Adrenal gland (tissue), 12 donors: ENCODE data around the gene RIMBP2. TPM values are rescaled to one million over a fixed set of nuclear protein-coding genes. Genes with fewer than 3 reads are reported as not detected.

Experiments used
- DNase-seq, 7 donors: peaks; one replicate each; pipeline ENCODE4 v3.0.0-alpha.2; 2019 to 2020
- H3K27ac ChIP-seq, 5 donors: fragments of 200-600 bp; sonication (generic) in 4 of 5; 1 replicate in 3 of 5; 2 replicates in 2 of 5; pipeline versions ENCODE4 v1.5.1 to v1.8.0; 2016 to 2020; ENCODE audit warnings: mild to moderate bottlenecking in 1 of 5
- H3K27me3 ChIP-seq: fragments of 200-600 bp; 2 replicates; pipeline ENCODE4 v1.8.0; 2021
- H3K36me3 ChIP-seq, 2 donors: fragments of 200-600 bp; replicated peaks in 1 of 2; 1 replicate in 1 of 2; 2 replicates in 1 of 2; pipeline versions ENCODE4 v1.5.1 to v1.8.0; 2018 to 2022
- H3K4me1 ChIP-seq, 2 donors: fragments of 200-600 bp; replicated peaks in 1 of 2; 1 replicate in 1 of 2; 2 replicates in 1 of 2; pipeline versions ENCODE4 v1.5.1 to v1.8.0; 2018 to 2021
- H3K4me3 ChIP-seq, 4 donors: fragments of 200-600 bp; sonication (generic) in 3 of 4; one replicate each; pipeline ENCODE4 v1.5.1; 2016 to 2018
- H3K9me3 ChIP-seq, 3 donors: fragments of 200-600 bp; sonication (generic) in 1 of 3; replicated peaks in 1 of 3; 1 replicate in 2 of 3; 2 replicates in 1 of 3; pipeline versions ENCODE4 v1.5.1 to v1.8.0; 2016 to 2021
- POLR2A ChIP-seq, 2 donors: fragments of 450-650 bp; IDR thresholded peaks; one replicate each; pipeline ENCODE4 v1.6.1; 2017; ENCODE audit warnings: antibody characterized with exemption in 2 of 2, mild to moderate bottlenecking in 2 of 2, moderate library complexity in 1 of 2
- WGBS, 4 donors: extraction: QIAGEN DNeasy Blood & Tissue Kit in 2 of 4; methylation state at CpG; one replicate each; pipeline versions ENCODE4 v1.1.5 to v1.1.7; 2013 to 2017; 5-methylcytosine and 5-hydroxymethylcytosine counted together
- intact Hi-C, 2 donors: fragments of 100-400 bp; cut with DNase I; formaldehyde crosslinking; loops; one replicate each; pipeline versions ENCODE4 v1.14.1 to v1.15.0; 2022 to 2023
- polyA plus RNA-seq, 3 donors: library from polyadenylated mRNA; stranded (reverse); fragments of 200-250 nt in 2 of 3; fragments of 350-450 nt in 1 of 3; fragmentation: Illumina TruSeq in 1 of 3; extraction: RNeasy Lipid Tissue Mini Kit (QIAGEN cat#74804) in 1 of 3; gene quantifications; one replicate each; pipeline ENCODE4 v1.2.3, GENCODE V29; 2013 to 2014
- total RNA-seq, 9 donors: library from RNA; depleted of rRNA in 4 of 9; stranded (reverse); fragments of >200 nt in 4 of 9; fragments of 120-200 nt in 1 of 9; fragmentation: NEBNext Ultra II Directional in 1 of 9; extraction: Animal tissue kit (Norgen Biotek cat#: 25700) in 1 of 9; gene quantifications; one replicate each; pipeline versions ENCODE4 v1.1.0 to v1.2.4, GENCODE V29; 2013 to 2023
- TF ChIP-seq, protein P1 (sequence below), 6 experiments: fragments of 450-650 bp in 4 of 6; fragments of 200-600 bp in 2 of 6; sonication (generic) in 1 of 6; IDR thresholded peaks; 1 replicate in 5 of 6; 2 replicates in 1 of 6; pipeline versions ENCODE4 v1.5.1 to v1.8.0; 2016 to 2021; ENCODE audit warnings: antibody characterized with exemption in 6 of 6, mild to moderate bottlenecking in 2 of 6, moderate library complexity in 1 of 6
- donor health status: healthy with polysubstance abuse.
- donor health status: Bipolar disorder and iron deficiency.
- donor health status: DM: yes; HTN: yes; CAD: no.
- donor health status: DM: no; HTN: no; CAD: no.
- donor health status: DM: no; HTN: no; CAD: no.
- donor health status: DM: yes; HTN: yes; CAD: no.

Gene RIMBP2
- total and polyA plus RNA-seq, 12 donors = 0.18 to 23.9 (median 6.3) TPM; not detected in 2

DNA sequence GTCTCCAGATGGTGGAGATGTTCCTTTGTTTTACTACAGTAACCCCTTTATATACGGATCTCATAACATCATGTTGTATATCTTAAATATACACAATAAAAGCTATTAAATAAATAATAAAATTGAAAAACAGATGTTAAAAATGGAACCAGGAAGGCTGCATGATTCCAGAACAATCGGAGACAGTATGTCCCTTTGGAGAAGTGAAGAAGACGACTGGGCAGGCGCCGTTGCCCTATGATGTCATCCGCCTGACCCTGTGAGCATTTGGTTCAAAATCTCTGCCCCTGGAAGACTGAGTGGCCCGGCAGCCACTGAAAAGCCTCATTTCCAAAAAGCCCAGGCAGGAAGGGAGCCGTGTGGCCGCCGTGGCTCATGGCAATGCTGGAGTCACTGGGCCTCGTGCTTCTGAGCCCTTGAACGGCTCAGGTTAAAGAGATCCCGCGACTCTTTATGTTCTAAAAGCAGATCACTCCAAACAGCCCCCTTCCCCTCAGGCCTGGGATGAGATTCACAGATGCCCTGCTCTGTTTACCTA is 30.8 kb downstream of the RIMBP2 start:
- TF ChIP-seq, protein P1, sequence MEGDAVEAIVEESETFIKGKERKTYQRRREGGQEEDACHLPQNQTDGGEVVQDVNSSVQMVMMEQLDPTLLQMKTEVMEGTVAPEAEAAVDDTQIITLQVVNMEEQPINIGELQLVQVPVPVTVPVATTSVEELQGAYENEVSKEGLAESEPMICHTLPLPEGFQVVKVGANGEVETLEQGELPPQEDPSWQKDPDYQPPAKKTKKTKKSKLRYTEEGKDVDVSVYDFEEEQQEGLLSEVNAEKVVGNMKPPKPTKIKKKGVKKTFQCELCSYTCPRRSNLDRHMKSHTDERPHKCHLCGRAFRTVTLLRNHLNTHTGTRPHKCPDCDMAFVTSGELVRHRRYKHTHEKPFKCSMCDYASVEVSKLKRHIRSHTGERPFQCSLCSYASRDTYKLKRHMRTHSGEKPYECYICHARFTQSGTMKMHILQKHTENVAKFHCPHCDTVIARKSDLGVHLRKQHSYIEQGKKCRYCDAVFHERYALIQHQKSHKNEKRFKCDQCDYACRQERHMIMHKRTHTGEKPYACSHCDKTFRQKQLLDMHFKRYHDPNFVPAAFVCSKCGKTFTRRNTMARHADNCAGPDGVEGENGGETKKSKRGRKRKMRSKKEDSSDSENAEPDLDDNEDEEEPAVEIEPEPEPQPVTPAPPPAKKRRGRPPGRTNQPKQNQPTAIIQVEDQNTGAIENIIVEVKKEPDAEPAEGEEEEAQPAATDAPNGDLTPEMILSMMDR (IDR thresholded peaks at IDR 0.05) = no peak
- TF ChIP-seq POLR2A (IDR thresholded peaks at IDR 0.05) = no peak
- H3K4me1 ChIP-seq = no peaks in the 10 kb centered on the region
- intact Hi-C loops = no loop called here
- no peak overlapping the region for H3K4me3 ChIP-seq
- 64 to 76% (median 67%) methylated on average over 7 to 14 of the region's 14 CpGs for WGBS, 4 donors
- DNase-seq = no peak
- H3K9me3 ChIP-seq = no peaks in the 10 kb centered on the region
- no peaks in the 10 kb centered on the region for H3K36me3 ChIP-seq
- H3K27me3 ChIP-seq = peaks cover 9% of the 10 kb centered on the region
- no peak overlapping the region for H3K27ac ChIP-seq

DNA sequence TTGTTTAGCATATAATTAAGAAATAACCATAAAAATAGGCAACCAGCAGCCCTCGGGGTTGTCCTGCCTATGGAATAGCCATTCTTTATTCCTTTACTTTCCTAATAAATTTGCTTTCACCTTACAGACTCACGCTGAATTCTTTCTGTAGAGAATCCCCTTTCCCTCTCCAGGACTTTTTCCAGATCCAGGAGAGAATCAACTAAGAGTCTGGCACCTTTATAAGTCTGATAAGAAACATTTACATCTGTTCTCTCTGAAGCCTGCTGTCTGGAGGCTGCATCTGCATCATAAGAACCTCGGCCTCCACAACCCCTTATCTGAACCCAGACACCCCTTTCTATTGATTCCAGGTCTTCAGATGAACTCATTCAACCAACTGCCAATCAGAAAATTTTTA is 32.3 kb downstream of the RIMBP2 start:
- Histone ChIP-seq H3K4me3 (no peak overlapping the region), H3K9me3 (no peaks in the 10 kb centered on the region), H3K27ac (no peak overlapping the region), H3K27me3 (peaks cover 6% of the 10 kb centered on the region), H3K4me1 (no peaks in the 10 kb centered on the region), H3K36me3 (no peaks in the 10 kb centered on the region)
- WGBS, 4 donors = 57 to 70% (median 63%) methylated on average over 3 of the region's 3 CpGs
- TF ChIP-seq, protein P1 (IDR thresholded peaks at IDR 0.05) = no peak
- no peak for TF ChIP-seq POLR2A (IDR thresholded peaks at IDR 0.05)
- DNase-seq = no peak
- intact Hi-C loops = no loop called here

DNA sequence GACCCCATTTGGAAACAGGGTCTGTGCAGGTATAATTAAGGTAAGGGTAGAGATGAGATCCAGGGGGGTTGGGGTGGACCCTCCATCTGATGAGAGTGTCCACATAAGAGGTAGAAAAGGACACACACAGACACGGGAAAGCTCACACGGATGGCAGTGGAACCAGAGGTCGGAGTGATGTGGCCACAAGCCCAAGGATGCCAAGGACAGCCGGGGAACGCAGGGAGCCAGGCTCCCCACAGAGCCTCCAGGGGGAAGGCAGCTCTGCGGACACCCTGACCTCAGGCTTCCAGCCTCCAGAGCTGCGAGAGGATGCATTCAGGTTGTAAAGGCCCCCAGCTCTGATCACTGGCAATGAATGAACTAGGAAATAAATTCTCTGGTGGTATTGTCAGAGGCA is 33.0 kb downstream of the RIMBP2 start:
- no peak overlapping the region for H3K4me3 ChIP-seq
- intact Hi-C loops = no loop called here
- no peaks in the 10 kb centered on the region for H3K9me3 ChIP-seq
- no peak for TF ChIP-seq POLR2A (IDR thresholded peaks at IDR 0.05)
- TF ChIP-seq, protein P1 (IDR thresholded peaks at IDR 0.05) = no peak
- no peaks in the 10 kb centered on the region for H3K36me3 ChIP-seq
- peaks cover 5% of the 10 kb centered on the region for H3K27me3 ChIP-seq
- H3K27ac ChIP-seq = no peak overlapping the region
- 56 to 80% (median 67%) methylated on average over 3 to 7 of the region's 7 CpGs for WGBS, 4 donors
- DNase-seq = no peak
- no peaks in the 10 kb centered on the region for H3K4me1 ChIP-seq

GRCh38 chr12:130680451-130680990 is 35.6 kb downstream of the RIMBP2 start:
- 75 to 85% (median 79%) methylated on average over 9 to 15 of the region's 15 CpGs for WGBS, 4 donors
- H3K27me3 ChIP-seq = no peaks in the 10 kb centered on the region
- H3K9me3 ChIP-seq = no peaks in the 10 kb centered on the region
- no peak for TF ChIP-seq POLR2A (IDR thresholded peaks at IDR 0.05)
- TF ChIP-seq, protein P1 (IDR thresholded peaks at IDR 0.05) = no peak
- no peaks in the 10 kb centered on the region for H3K4me1 ChIP-seq
- no peak for DNase-seq
- intact Hi-C loops = no loop called here
- no peak overlapping the region for H3K27ac ChIP-seq
- no peaks in the 10 kb centered on the region for H3K36me3 ChIP-seq
- no peak overlapping the region for H3K4me3 ChIP-seq
